ENCODE results near the gene NAPA. TPM values are rescaled to one million over a fixed set of nuclear protein-coding genes. Genes with fewer than 3 reads are reported as not detected.
A peak's percentile ranks its signal among the peaks of the same experiment; 100 is the strongest.
"Not testable (repeated sequence)": the region's sequence is repeated elsewhere in the genome, so short reads cannot be mapped to it uniquely, and the experiment has no call there.

The NAPA gene
- total RNA-seq, 1 donor from 2014 or later, result 113 TPM

GRCh38 chr19:47492137-47492533, 22.7 kb downstream of the NAPA start:
- DNase-seq (no peak), ATAC-seq (ENCODE audit: poor library complexity) (no peak)
- intact Hi-C loops (cut with DNase I), result no loop called here

DNA sequence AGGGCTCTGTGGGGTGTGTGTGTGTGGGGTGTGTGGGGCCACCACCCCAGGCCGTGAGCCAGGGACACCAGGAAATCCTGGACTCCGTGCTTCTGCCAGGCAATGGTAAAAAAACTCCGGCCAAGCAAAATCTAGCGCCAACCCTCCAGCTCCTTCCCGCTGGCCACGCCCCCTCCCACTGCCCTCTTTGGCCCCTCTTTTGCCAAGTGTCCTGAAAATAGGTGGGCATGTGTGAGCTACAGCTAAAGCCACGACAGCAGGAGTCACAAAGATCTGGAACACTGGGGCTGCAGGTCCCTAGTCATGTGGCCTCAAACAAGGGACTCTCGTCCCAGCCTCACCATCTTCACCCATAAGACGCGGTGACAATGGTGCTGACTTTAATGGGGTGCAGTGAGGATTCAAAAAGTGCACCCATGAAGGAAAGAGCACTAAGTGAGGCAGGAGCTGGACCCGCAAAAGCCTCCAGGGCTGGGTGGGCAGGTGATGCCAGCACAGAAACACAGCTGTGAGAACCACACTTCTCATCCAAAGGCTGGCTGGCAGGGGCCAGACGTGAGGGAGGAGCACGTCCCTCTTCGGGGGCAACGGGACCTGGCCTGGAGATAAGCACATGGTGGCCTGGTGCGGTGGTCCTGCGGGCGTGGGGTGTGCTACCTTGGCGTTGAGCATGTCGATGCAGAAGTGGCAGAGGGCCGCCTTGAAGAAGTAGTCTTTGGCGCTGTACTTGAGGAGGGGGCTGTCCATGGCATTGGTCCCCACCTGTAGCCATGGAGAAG, 23.3 kb downstream of the NAPA start:
- no peak for DNase-seq
- intact Hi-C loops (cut with DNase I), result no loop called here
- ATAC-seq (ENCODE audit: poor library complexity), result no peak

DNA sequence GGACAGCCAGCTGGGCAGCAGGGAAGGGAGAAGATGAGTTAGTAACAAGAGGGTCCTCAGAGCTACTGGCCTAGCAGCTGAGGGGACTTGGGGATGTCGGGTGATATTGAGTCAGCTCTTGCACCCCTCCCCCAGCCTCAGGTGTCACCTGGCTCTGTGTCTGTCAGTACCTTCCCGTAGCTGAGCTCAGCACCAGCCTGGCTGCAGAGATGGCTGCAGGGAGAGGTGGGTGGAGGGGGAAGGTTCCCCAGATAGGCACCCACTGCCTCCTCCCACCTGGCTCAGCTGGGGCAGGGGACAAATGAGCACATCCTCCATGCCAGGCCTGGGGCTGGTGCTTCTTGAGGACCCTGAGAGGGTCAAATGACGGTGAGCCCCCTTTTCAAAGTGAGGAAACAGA, 24.0 kb downstream of the NAPA start:
- no peak for ATAC-seq (ENCODE audit: poor library complexity)
- no peak for DNase-seq
- intact Hi-C loops (cut with DNase I), result no loop called here

DNA sequence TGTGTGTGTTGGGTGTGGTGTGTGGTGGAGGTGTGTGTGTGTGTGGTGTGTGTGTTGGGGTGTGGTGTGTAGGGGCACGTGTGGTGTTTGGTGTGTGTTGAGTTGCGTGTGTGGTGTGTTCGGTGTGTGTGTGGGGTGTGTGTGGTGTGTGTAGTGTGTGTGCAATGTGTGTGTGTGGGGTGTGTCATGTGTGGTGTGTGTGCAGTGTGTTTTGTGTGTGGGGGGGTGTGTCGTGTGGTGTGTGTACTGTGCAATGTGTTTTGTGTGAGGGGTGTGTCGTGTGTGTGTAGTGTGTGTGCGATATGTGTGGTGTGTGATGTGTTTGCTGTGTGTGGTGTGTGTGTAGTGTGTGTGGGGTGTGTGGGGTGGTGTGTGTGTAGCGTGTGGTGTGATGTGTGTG, 24.8 kb downstream of the NAPA start:
- ATAC-seq (ENCODE audit: poor library complexity), result no peak
- no peak for DNase-seq
- intact Hi-C loops (cut with DNase I), result no loop called here

- ATAC-seq (ENCODE audit: poor library complexity) (no peak), DNase-seq (peak; percentile 26)
- intact Hi-C loops (cut with DNase I), result no loop called here
Observed at GRCh38 chr19:47489072-47489914, 25.6 kb downstream of the NAPA start.

DNA sequence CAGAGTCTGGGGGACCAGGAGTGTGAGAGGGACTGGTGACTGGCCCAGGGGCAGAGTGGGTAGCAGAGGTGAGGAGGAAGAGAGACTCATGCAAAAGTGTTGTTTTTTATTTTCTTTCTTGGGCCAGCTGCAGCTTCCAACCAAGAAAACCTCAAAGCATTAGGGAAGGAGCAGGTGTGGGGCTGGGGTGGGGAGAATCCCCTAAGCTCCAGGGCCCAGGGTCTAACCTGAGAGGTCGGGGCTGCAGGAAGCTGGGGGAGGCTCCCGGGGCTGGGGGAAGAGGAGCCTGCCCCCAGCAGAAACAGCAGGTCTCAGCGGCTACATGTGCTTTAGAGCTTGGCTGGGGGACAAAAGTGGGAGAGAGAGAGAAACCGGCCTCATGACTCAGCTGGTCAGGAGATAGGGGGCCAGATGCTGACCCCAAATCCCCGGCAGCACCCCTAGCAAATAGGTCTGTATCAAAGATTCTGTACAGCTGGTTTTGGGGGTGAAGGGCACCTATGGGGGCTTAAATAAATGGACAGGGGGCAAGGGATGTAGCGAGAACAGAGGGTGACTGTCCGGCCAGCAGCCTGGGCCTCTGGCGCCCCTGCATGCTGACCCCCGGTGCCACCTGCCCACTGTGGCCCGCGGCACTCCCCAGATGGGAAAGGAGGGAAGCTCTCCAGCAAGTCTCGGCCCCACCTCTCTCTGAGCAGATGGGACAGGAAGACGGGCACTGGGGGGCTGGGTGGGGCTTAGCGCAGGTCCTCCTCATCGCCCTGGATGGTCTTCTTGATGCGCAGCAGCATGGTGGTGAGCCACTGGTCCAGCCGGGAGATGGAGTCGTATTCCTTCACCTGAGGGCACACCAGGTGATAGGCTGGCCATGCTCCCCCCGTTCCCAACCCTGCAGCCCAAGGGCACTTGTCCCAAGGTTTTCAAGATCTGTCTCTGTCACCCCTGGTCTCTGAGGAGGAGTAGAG, 27.0 kb downstream of the NAPA start:
- intact Hi-C loops (cut with DNase I), result no loop called here
- ATAC-seq (ENCODE audit: poor library complexity), result no peak
- DNase-seq, result peak; percentile 38

DNA sequence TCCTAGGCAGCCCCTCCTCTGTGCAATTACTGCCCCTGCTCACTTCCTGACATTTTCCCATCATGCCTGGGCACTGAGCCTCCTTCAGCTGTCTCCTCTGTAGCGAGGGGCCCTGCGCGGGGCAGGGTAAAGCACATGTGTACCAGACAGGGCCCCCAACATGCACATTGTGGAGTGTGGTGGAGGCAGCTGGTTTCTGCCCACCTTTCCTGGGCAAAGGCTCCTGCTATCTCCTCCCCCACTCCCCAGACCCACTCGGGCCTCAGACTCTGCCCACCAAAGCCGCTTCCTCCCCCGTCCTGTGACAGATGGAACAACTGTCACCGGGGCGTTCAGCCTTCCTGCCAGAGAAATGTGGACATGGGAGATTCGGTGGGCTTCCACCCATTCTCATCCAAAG, 28.0 kb downstream of the NAPA start:
- ATAC-seq (ENCODE audit: poor library complexity), result no peak
- DNase-seq, result peak; percentile 35
- intact Hi-C loops (cut with DNase I), result no loop called here

- intact Hi-C loops (cut with DNase I); DNase-seq; ATAC-seq (ENCODE audit: poor library complexity): not testable (repeated sequence)
Observed at GRCh38 chr19:47486220-47486619, 28.6 kb downstream of the NAPA start.

GRCh38 chr19:47485210-47485609, 29.7 kb downstream of the NAPA start:
- no peak for DNase-seq
- ATAC-seq (ENCODE audit: poor library complexity), result no peak
- intact Hi-C loops (cut with DNase I), result no loop called here

DNA sequence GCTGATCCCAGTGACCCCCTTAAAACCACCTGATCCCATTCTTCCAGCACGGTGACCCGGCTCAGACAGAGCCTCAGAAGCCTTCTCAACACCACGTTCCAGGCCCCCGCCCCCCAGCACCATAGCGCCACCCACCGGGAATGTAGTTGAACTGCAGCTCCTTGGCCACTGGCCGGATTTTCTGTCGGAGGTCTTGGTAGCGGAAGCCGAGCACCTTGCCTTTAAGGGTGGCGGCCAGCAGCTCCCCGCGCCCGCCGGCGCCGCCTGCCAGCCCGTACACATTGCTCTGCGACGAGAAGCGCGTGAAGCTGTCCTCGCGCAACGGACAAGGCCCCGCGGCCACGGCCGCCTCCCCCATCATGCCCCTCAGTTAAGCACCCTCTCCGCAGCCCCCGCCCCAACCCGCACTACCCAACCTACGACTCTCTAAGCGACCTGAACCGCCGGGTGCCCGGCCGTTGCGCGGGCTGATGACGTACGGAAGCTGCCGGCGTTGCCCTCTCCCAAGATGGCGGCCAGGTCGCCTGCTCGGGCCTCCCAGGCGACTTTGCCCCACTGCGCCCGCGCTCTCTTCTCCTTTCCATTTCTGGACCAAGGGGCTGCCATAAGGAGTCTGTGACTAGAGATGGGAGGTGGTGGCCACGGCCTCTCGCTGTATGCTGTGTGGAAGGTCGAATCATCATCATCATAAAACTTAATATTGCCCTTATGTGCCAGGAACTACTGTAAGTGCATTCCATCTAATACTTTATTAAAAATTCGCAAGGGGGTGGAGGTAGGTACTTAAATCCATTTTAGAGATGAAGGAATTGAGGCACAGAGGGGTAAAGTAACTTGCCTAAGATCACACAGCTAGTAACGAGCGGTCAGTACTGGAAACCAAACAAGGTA, 30.8 kb downstream of the NAPA start, which contains the start of gene KPTN:
TSS of gene KPTN (minus strand) at position 420 of the 891 bp plus-strand sequence. CDS start at position 361, 59 bp downstream.
- peak; percentile 95 for ATAC-seq (ENCODE audit: poor library complexity)
- intact Hi-C loops (cut with DNase I), result no loop called here

GRCh38 chr19:47483200-47483599, 31.7 kb downstream of the NAPA start:
- DNase-seq, result no peak
- intact Hi-C loops (cut with DNase I), result no loop called here
- no peak for ATAC-seq (ENCODE audit: poor library complexity)

More for the DNA sequence above, 30.8 kb downstream of the NAPA start, which contains the start of gene KPTN:
- peak; percentile 94 for DNase-seq

DNA sequence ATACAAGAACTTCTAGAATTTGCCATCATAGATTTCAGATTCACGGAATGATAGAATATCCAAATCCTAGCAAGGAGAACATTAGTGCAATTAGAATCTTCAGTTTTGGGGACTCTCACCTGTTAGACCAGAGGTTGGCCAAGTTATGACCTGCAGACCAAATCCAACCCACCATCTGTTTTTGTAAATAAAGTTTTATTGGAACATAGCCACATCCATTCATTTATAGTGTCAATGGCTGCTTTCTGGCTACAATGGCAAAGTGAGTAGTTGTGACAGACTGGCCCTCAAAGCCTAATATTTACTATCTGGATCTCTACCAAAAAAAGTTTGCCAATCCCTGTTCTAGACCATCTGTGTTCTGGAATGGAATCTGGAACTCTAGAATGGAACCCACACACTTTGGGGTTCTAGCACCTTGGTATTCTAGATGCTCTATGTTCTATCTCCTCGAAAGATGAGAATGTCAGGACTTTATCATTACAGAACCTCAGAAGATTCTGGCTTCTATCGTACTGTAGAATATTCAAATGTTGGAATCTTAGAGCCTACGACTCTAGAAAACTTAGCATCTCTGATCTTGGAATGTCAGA, 33.3 kb downstream of the NAPA start:
- intact Hi-C loops (cut with DNase I), result no loop called here

DNA sequence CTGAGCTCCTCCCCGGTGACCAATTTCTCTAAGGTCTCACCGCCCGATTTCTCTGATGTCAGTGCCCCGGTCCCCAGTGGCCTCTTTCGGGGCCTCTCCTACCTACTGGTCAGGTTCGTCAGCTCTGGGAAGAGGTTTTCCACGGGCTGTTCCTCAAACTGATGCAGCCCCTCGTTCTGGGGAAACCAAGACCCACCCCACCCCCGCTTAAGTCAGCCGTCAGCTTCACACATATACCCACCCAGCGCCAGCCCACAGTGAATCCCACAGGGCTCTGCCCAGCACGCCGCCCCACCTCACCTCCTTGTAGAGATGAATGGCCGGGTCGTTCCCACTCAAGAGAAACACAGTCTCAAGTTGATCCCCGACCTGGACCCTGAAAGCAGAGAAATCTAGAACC, 34.2 kb downstream of the NAPA start:
- ATAC-seq (ENCODE audit: poor library complexity) (no peak), DNase-seq (no peak)
- intact Hi-C loops (cut with DNase I), result no loop called here

More for the DNA sequence above, 33.3 kb downstream of the NAPA start:
- DNase-seq, result no peak
- ATAC-seq (ENCODE audit: poor library complexity), result no peak

DNA sequence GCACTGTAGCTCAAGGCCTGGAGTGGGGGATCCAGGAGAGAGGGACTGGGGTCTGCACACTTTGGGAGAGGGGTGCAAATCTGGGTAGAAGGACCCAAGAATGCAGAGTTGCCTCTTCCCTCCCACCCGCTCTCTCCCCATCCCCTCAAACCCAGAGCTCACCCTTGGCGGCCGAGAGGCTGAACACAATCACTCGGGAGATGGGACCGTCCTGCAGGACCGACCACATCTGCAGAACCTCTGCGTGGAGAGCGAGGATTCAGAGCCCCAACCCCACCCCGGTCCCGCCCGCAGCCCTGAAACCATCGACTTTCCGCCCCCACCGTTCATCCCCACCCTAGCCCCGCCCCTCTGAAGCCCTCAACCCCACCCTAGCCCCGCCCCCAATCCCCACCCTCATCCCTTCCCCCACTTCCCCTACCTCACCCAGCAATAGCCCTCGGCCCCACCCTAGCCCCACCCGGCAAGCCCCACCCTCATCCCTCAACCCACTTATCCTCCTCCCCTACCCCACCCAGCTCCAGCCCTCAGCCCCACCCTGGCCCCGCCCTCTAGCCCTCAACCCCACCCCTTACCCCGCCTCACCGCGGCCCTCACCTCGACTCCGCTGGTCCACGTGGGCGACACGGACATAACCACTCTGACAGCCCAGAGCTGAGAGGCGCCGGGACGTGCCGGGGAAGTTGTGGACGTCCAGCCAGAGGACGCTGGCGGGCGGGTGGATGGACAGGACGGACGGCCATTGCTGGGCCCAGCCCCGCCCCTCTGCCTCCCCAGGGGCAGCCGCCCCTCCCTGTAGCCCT, 35.0 kb downstream of the NAPA start:
- DNase-seq (no peak), ATAC-seq (ENCODE audit: poor library complexity) (no peak)
- intact Hi-C loops (cut with DNase I), result no loop called here

- ATAC-seq (ENCODE audit: poor library complexity) (no peak), DNase-seq (no peak)
- intact Hi-C loops (cut with DNase I), result no loop called here
Observed at GRCh38 chr19:47476438-47476972, 38.4 kb downstream of the NAPA start.

DNA sequence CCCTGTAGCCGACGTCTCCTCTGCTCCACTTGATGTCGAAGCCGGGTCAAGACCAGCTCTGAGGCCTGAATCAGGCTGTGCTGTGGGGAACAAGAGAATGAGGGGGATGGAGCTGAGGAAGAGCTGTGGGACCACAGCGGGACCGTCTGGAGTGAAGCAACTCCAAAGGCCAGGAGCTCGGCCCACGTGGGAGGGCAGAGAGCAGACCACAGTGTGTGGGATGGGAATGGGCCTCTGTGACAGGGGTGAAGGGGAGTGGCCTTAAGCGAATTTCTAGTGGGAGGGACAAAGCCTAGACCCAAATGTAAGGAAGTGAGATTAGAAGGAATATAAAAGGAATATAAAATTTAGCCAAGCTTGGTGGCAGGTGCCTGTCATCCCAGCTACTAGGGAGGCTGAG, 39.4 kb downstream of the NAPA start:
- ATAC-seq (ENCODE audit: poor library complexity), result no peak
- intact Hi-C loops (cut with DNase I), result no loop called here

More for the DNA sequence above, 39.4 kb downstream of the NAPA start:
- DNase-seq, result no peak

Measured in Right ventricle myocardium superior (tissue), 1 donor.